K562 (cell line): ENCODE results near the gene TPD52L1. TPM values are rescaled to one million over a fixed set of nuclear protein-coding genes. Genes with fewer than 3 reads are reported as not detected.

ENCODE experiments used
- ATAC-seq: fragments of 200-7000 bp; cut with Tn5 transposase; 3 replicates; pipeline ENCODE4 v1.9.1; 2020; ENCODE audit warnings: moderate library complexity
- Bru-seq: library from RNA; stranded (reverse); fragments of 400-500 nt; gene quantifications from one replicate; lab custom pipeline; 2021; lab: Mats Ljungman, UMichigan
- BruChase-seq, 2 experiments: library from RNA; stranded (reverse); fragments of 400-500 nt; gene quantifications; one replicate each; lab custom pipeline; 2021; lab: Mats Ljungman, UMichigan
- BruUV-seq: library from RNA; stranded (reverse); fragments of 400-500 nt; replicated peaks from 2 replicates; lab custom pipeline; 2021; lab: Mats Ljungman, UMichigan
- CTCF ChIA-PET: fragments of 300-600 bp; formaldehyde crosslinking; extraction: SDS; loops from one replicate; lab custom pipeline; 2021; ENCODE audit warnings: low intra/inter-chr PET ratio; lab: Yijun Ruan, JAX
- POLR2A ChIA-PET: fragments of 300-600, 350-650 bp; sonication (Branson Sonifier 250); formaldehyde crosslinking; extraction: SDS; loops from one replicate; lab custom pipeline; 2021; ENCODE audit warnings: antibody characterized with exemption, inconsistent platforms; lab: Yijun Ruan, JAX
- DNase-seq, 4 experiments: peaks; one replicate each; pipeline versions ENCODE4 v3.0.0 to v3.0.0-alpha.2; 2011 to 2018; ENCODE audit warnings: low spot score in 3 of 4, mixed read lengths in 3 of 4; ENCODE audit errors: extremely low read depth in 1 of 4
- FAIRE-seq: peaks from 2 replicates; lab custom pipeline; 2011; peaks lifted over from hg19 to GRCh38; lab: Jason Lieb, UNC
- H2AFZ ChIP-seq: 2 replicates; pipeline ENCODE4 v1.6.0; 2011; ENCODE audit warnings: low read depth, low read length, control low read depth, inconsistent platforms
- H3K27ac ChIP-seq: fragments of 200-600 bp; 3 replicates; pipeline ENCODE4 v1.8.0; 2011; ENCODE audit warnings: low read depth, mild to moderate bottlenecking, control low read depth, inconsistent platforms, low read length, moderate library complexity, mixed read lengths; ENCODE audit errors: extremely low read depth
- H3K27me3 ChIP-seq, 2 experiments: fragments of 300-600 bp in 1 of 2; 2 replicates in 1 of 2; 3 replicates in 1 of 2; pipeline versions ENCODE4 v1.6.0 to v1.8.0; 2011; ENCODE audit warnings: inconsistent platforms in 2 of 2, low read length in 2 of 2, mild to moderate bottlenecking in 1 of 2, mixed read lengths in 1 of 2, moderate library complexity in 1 of 2; ENCODE audit not compliant: control insufficient read depth in 2 of 2, insufficient read depth in 2 of 2
- H3K36me3 ChIP-seq: fragments of 300-600 bp; 3 replicates; pipeline ENCODE4 v1.8.0; 2011; ENCODE audit warnings: mild to moderate bottlenecking, low read length, inconsistent platforms; ENCODE audit not compliant: control insufficient read depth, insufficient read depth
- H3K4me1 ChIP-seq, 2 experiments: fragments of 200-600 bp in 1 of 2; replicated peaks in 1 of 2; 2 replicates in 1 of 2; 3 replicates in 1 of 2; pipeline versions ENCODE4 v1.5.1 to v1.8.0; 2011; ENCODE audit warnings: inconsistent platforms in 2 of 2, low read length in 2 of 2, mild to moderate bottlenecking in 1 of 2, mixed read lengths in 1 of 2, moderate library complexity in 1 of 2; ENCODE audit not compliant: control insufficient read depth in 2 of 2, insufficient read depth in 2 of 2
- H3K4me2 ChIP-seq: 2 replicates; pipeline ENCODE4 v1.6.1; 2011; ENCODE audit warnings: low read length, control low read depth, inconsistent platforms, mixed read lengths; ENCODE audit not compliant: insufficient read depth
- H3K4me3 ChIP-seq: fragments of 200-600 bp; sonication (generic), shearing (Covaris generic); 2 replicates; pipeline ENCODE4 v1.5.1; 2016; ENCODE audit warnings: control low read depth, inconsistent platforms
- H3K79me2 ChIP-seq: fragments of 200-600 bp; 3 replicates; pipeline ENCODE4 v1.8.0; 2011; ENCODE audit warnings: low read length, inconsistent platforms; ENCODE audit not compliant: control insufficient read depth, insufficient read depth
- H3K9ac ChIP-seq, 2 experiments: 2 replicates each; pipeline versions ENCODE4 v1.6.0 to v1.6.1; 2011; ENCODE audit warnings: low read depth in 2 of 2, low read length in 2 of 2, control low read depth in 1 of 2, inconsistent platforms in 1 of 2, mild to moderate bottlenecking in 1 of 2, mixed read lengths in 1 of 2; ENCODE audit not compliant: insufficient read depth in 1 of 2
- H3K9me1 ChIP-seq: one replicate; pipeline ENCODE4 v1.6.0; 2011; ENCODE audit warnings: inconsistent platforms, mild to moderate bottlenecking, low read length, moderate library complexity; ENCODE audit not compliant: control insufficient read depth, insufficient read depth
- H3K9me3 ChIP-seq: replicated peaks from 2 replicates; pipeline ENCODE4 v1.5.1; 2011; ENCODE audit warnings: low read depth, low read length, inconsistent platforms; ENCODE audit not compliant: control insufficient read depth, insufficient read depth
- H4K20me1 ChIP-seq: replicated peaks from 2 replicates; pipeline ENCODE4 v1.6.1; 2011; ENCODE audit warnings: low read length, inconsistent platforms, mixed read lengths; ENCODE audit not compliant: control insufficient read depth, insufficient read depth
- BRCA1 ChIP-seq, 2 experiments: fragments of 450-650 bp in 1 of 2; sonication (generic) in 1 of 2; formaldehyde crosslinking in 1 of 2; IDR thresholded peaks; 2 replicates each; pipeline versions ENCODE4 v1.5.0 to v1.6.1; 2017 to 2020; ENCODE audit warnings: mild to moderate bottlenecking in 1 of 2, missing genetic modification reagents in 1 of 2
- BRD4 ChIP-seq: fragments of 200-600 bp; sonication (generic); IDR thresholded peaks from 2 replicates; pipeline ENCODE4 v1.6.1; 2017; ENCODE audit warnings: inconsistent platforms
- CHCHD3 ChIP-seq: fragments of 250-450 bp; sonication (Bioruptor Pico); IDR thresholded peaks from 2 replicates; pipeline ENCODE4 v2.1.2; 2022; ENCODE audit warnings: mild to moderate bottlenecking
- HLTF ChIP-seq: fragments of 450-650 bp; IDR thresholded peaks from 2 replicates; pipeline ENCODE4 v1.6.1; 2016
- KAT7 ChIP-seq: sonication (generic); formaldehyde crosslinking; IDR thresholded peaks from 2 replicates; pipeline ENCODE4 v1.8.0; 2022; ENCODE audit warnings: missing genetic modification reagents, mild to moderate bottlenecking, borderline replicate concordance
- NFXL1 ChIP-seq: fragments of 450-650 bp; formaldehyde crosslinking; IDR thresholded peaks from 2 replicates; pipeline ENCODE4 v1.4.0; 2021; ENCODE audit warnings: mild to moderate bottlenecking
- POLR2AphosphoS2 ChIP-seq: IDR thresholded peaks from 2 replicates; pipeline ENCODE4 v1.6.1; 2012; ENCODE audit warnings: low read length, improper control_type of control experiment
- SAP30 ChIP-seq: fragments of 200-600 bp; sonication (generic); IDR thresholded peaks from 2 replicates; pipeline ENCODE4 v1.6.1; 2012; ENCODE audit warnings: borderline replicate concordance, low read depth, mild to moderate bottlenecking, moderate library complexity, low read length, control low read depth, inconsistent platforms; ENCODE audit not compliant: insufficient read depth, poor library complexity, severe bottlenecking
- WHSC1 ChIP-seq: IDR thresholded peaks from one replicate; pipeline ENCODE4 v1.6.1; 2012; ENCODE audit warnings: low read length, control low read depth, inconsistent platforms
- ZNF23 ChIP-seq: fragments of 250-450 bp; sonication (Bioruptor Pico); IDR thresholded peaks from 2 replicates; pipeline ENCODE4 v1.4.0; 2020; ENCODE audit warnings: mild to moderate bottlenecking
- ZNF507 ChIP-seq: conservative IDR thresholded peaks from 2 replicates; pipeline ENCODE4 v1.6.1; 2017; ENCODE audit warnings: missing genetic modification characterization, missing compliant biosample characterization
- ZNF707 ChIP-seq: fragments of 250-450 bp; sonication (Bioruptor Pico); conservative IDR thresholded peaks from 2 replicates; pipeline ENCODE4 v1.8.0; 2022; ENCODE audit warnings: inconsistent platforms, mild to moderate bottlenecking, moderate library complexity
- WGBS: fragments of 100-300 bp; shearing (Covaris generic); methylation state at CpG from one replicate; pipeline ENCODE4 v1.1.6; 2016; ENCODE audit warnings: low coverage, mixed read lengths; ENCODE audit not compliant: insufficient coverage; ENCODE audit errors: missing lambda C conversion rate; 5-methylcytosine and 5-hydroxymethylcytosine counted together
- in situ Hi-C: fragments of 300-500 bp; cut with MboI; formaldehyde crosslinking; loops from 4 replicates; pipeline ENCODE4 v1.15.0; 2018; ENCODE audit warnings: inconsistent platforms, mixed read lengths
- intact Hi-C: fragments of 100-400 bp; cut with micrococcal nuclease; formaldehyde crosslinking; loops from 2 replicates; pipeline ENCODE4 v1.14.2; 2022
- long read RNA-seq, 3 experiments: library from polyadenylated mRNA in 2 of 3; library from RNA in 1 of 3; unstranded in 2 of 3; stranded (forward) in 1 of 3; transcript quantifications; one replicate each; pipeline ENCODE4 v2.0.0, GENCODE V29; 2019 to 2022
- polyA minus RNA-seq, 3 experiments: library from RNA; depleted of rRNA, polyadenylated mRNA; stranded (reverse); fragments of >200 nt; gene quantifications; 2 replicates each; pipeline ENCODE4 v1.2.3, GENCODE V29; 2011
- polyA plus RNA-seq, 8 experiments: library from polyadenylated mRNA; depleted of rRNA in 4 of 8; stranded (reverse) in 5 of 8; unstranded in 3 of 8; fragments of >200 nt; fragmentation: Nextera tagmentation in 2 of 8; fragmentation: Illumina TruSeq in 1 of 8; extraction: Ambion mirVana in 2 of 8; extraction: Trizol in 1 of 8; gene quantifications; 2 replicates each; pipeline versions ENCODE4 v1.2.1 to v1.2.3, GENCODE V29; 2011 to 2014; ENCODE audit warnings: inconsistent platforms in 1 of 8, missing spikeins in 1 of 8
- total RNA-seq, 7 experiments: library from RNA; depleted of rRNA in 6 of 7; stranded (reverse); fragments of >200 nt in 6 of 7; fragmentation: Illumina TruSeq in 2 of 7; extraction: Trizol in 2 of 7; gene quantifications; 2 replicates each; pipeline versions ENCODE4 v1.2.1 to v1.2.3, GENCODE V29; 2011 to 2021; ENCODE audit warnings: low replicate concordance in 1 of 7
- TF ChIP-seq, protein P1 (sequence below): fragments of 450-650 bp; formaldehyde crosslinking; IDR thresholded peaks from 2 replicates; pipeline ENCODE4 v1.4.0; 2020; ENCODE audit warnings: mild to moderate bottlenecking, moderate library complexity

TPD52L1 gene
- 22.0 and 54.6 TPM in 2 replicates for total RNA-seq (2011; cell fraction: chromatin; rRNA removed; ENCODE audit: low replicate concordance)
- total RNA-seq (2011; cell fraction: nucleolus; rRNA removed) = 15.3 and 21.8 TPM in 2 replicates
- 31.1 and 46.6 TPM in 2 replicates for total RNA-seq (2011; cell fraction: nucleoplasm; rRNA removed)
- total RNA-seq (2014; rRNA removed) = 122 and 126 TPM in 2 replicates
- 70.2 and 71.7 TPM in 2 replicates for total RNA-seq (2014; rRNA removed; fragmentation: Illumina TruSeq; extraction: Trizol)
- total RNA-seq (2015; rRNA removed; fragmentation: Illumina TruSeq; extraction: Trizol) = 56.3 and 61.5 TPM in 2 replicates
- total RNA-seq (2021) = 74.0 and 75.7 TPM in 2 replicates
- polyA plus RNA-seq (2011; rRNA removed) = 124 TPM in 2 replicates
- 102 and 124 TPM in 2 replicates for polyA plus RNA-seq (2011; cell fraction: cytosol; rRNA removed)
- 44.4 and 63.0 TPM in 2 replicates for polyA plus RNA-seq (2011; cell fraction: nucleus; rRNA removed)
- polyA plus RNA-seq (2012) = 55.0 and 126 TPM in 2 replicates
- 97.4 and 103 TPM in 2 replicates for polyA plus RNA-seq (2014; fragmentation: Illumina TruSeq; extraction: Trizol)
- 10 to 100 TPM; 12.9 to 17.1 TPM for polyA plus RNA-seq (2014; fragmentation: Nextera tagmentation; extraction: Ambion mirVana)
- 148 and 149 TPM in 2 replicates for polyA plus RNA-seq (2014; rRNA removed)
- polyA minus RNA-seq (2011; rRNA and poly(A)+ RNA removed) = 92.2 and 93.3 TPM in 2 replicates
- polyA minus RNA-seq (2011; cell fraction: cytosol; rRNA and poly(A)+ RNA removed) = 28.4 and 31.1 TPM in 2 replicates
- 21.4 and 41.2 TPM in 2 replicates for polyA minus RNA-seq (2011; cell fraction: nucleus; rRNA and poly(A)+ RNA removed)
- percentile 79 among the genes with signal in this experiment for Bru-seq, nascent RNA
- percentile 79 among the genes with signal in this experiment for BruChase-seq, experiment 1, labeled RNA remaining after a 2-hour chase
- percentile 75 among the genes with signal in this experiment for BruChase-seq, experiment 2, labeled RNA remaining after a 6-hour chase
- long read RNA-seq, experiment 1, transcript TPD52L1-202 (5 exons, 2,147 nt) = major isoform, 74 of 186 reads
- long read RNA-seq, experiment 1, transcript TPD52L1-213 (7 exons, 2,356 nt) = minor isoform, 45 of 186 reads
- long read RNA-seq, experiment 1, transcript TPD52L1-203 (6 exons, 1,308 nt) = minor isoform, 21 of 186 reads
- long read RNA-seq, experiment 1, transcript TPD52L1-207 (6 exons, 999 nt) = minor isoform, 15 of 186 reads
- long read RNA-seq, experiment 1, partial matches to known transcripts = 1 of 186 reads
- long read RNA-seq, experiment 1, other reads (novel, unspliced or antisense) = 14 of 186 reads
- long read RNA-seq, experiment 2, transcript TPD52L1-203 (6 exons, 1,308 nt) = minor isoform, 5 of 73 reads
- long read RNA-seq, experiment 2, transcript TPD52L1-202 (5 exons, 2,147 nt) = major isoform, 37 of 73 reads
- long read RNA-seq, experiment 2, transcript TPD52L1-207 (6 exons, 999 nt) = minor isoform, 8 of 73 reads
- long read RNA-seq, experiment 2, transcript TPD52L1-213 (7 exons, 2,356 nt) = minor isoform, 10 of 73 reads
- long read RNA-seq, experiment 2, partial matches to known transcripts = 1 of 73 reads
- long read RNA-seq, experiment 2, other reads (novel, unspliced or antisense) = 5 of 73 reads
- long read RNA-seq, experiment 3, transcript TPD52L1-213 (7 exons, 2,356 nt) = minor isoform, 28 of 99 reads
- long read RNA-seq, experiment 3, transcript TPD52L1-202 (5 exons, 2,147 nt) = major isoform, 46 of 99 reads
- long read RNA-seq, experiment 3, transcript TPD52L1-203 (6 exons, 1,308 nt) = minor isoform, 12 of 99 reads
- long read RNA-seq, experiment 3, partial matches to known transcripts = 2 of 99 reads
- long read RNA-seq, experiment 3, other reads (novel, unspliced or antisense) = 2 of 99 reads

DNA sequence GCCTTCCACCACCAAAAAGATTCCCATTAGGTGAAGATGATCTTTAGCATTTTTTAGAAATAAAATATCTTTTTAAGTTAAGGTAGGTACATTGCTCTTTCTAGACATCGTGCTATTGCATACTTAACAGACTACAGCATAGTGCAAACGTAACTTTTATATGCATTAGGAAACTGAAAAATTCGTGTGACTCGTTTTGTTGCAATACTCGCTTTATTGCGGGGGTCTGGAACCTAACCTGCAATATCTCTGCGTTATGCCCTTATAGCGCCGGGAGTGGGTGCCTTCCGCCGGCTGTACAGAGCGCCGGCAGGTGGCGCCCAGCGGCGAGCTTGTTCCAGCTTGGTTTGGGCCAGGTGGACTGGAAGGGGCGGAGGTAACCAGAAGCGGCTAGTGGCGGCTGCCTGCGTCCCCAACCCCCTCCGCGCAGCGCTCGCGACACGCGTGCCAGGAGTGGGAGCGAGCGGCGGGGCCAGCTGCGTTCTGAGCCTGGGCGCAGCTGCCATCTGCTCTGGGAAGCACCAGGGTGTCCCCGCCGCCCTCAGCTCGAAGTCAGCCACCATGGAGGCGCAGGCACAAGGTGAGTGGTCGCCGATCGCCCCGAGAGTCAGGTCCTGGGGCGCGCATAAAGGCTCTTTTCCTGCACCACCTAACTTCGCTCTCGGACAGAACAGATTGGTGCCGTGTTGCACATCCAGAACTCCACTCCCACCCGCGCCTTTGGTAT, at the start of gene TPD52L1:
Gene TPD52L1 (plus strand): TSS at position 383 of the 727 bp plus-strand sequence. CDS start 179 bp downstream, at position 562.
- CTCF ChIA-PET = interaction anchor here (0.5 to 0.6 kb wide), 2 partner anchors 40 to 48 kb away, joined by 3 read pairs; no protein-coding TSS in a partner anchor
- DNase-seq (peak; percentile 83 to 93 (median 88)), ATAC-seq (peak; percentile 94), FAIRE-seq (no peak)
- POLR2A ChIA-PET = interaction anchor here (0.5 to 1.4 kb wide), 8 partner anchors 21 to 1448 kb away, joined by 3 to 5 read pairs (median 3); no protein-coding TSS in a partner anchor
- no TSS peak for BruUV-seq
- Histone ChIP-seq H3K4me2 (peak within 1 kb of the TSS; percentile 93), H3K79me2 (peaks cover 26% of the 10 kb centered on the region), H3K4me3 (peak within 1 kb of the TSS; percentile 61), H3K4me1 (peaks cover 14 to 15% of the 10 kb centered on the region in 2 experiments), H3K9ac (peak within 1 kb of the TSS; percentile 88 to 98), H2AFZ (peak within 1 kb of the TSS; percentile 93), H3K27ac (peak within 1 kb of the TSS; percentile 78), H4K20me1 (no peaks in the 10 kb centered on the region), H3K36me3 (no peaks in the 10 kb centered on the region; the same call in 1 of the 3 replicates), H3K9me3 (no peaks in the 10 kb centered on the region), H3K27me3 (no peaks in the 10 kb centered on the region), H3K9me1 (no peaks in the 10 kb centered on the region)
- 1% methylated on average over 28 of the region's 47 CpGs for WGBS
- intact Hi-C loops = loop anchor here (1.0 to 10.0 kb wide), 5 partner anchors 39 to 611 kb away; partner anchors contain the start of gene RNF217
- in situ Hi-C loops = loop anchor here (25.0 kb wide), 1 partner anchor 609 kb away; no protein-coding TSS in a partner anchor
- TF ChIP-seq, protein P1, sequence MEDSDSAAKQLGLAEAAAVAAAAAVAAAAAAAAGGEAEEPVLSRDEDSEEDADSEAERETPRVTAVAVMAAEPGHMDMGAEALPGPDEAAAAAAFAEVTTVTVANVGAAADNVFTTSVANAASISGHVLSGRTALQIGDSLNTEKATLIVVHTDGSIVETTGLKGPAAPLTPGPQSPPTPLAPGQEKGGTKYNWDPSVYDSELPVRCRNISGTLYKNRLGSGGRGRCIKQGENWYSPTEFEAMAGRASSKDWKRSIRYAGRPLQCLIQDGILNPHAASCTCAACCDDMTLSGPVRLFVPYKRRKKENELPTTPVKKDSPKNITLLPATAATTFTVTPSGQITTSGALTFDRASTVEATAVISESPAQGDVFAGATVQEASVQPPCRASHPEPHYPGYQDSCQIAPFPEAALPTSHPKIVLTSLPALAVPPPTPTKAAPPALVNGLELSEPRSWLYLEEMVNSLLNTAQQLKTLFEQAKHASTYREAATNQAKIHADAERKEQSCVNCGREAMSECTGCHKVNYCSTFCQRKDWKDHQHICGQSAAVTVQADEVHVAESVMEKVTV (CRISPR knock-in tag) = peak; percentile 77
- peak; percentile 97 for TF ChIP-seq KAT7
- TF ChIP-seq POLR2AphosphoS2 = no peak
- TF ChIP-seq BRD4 = no peak; the same call in 1 of the 2 replicates
- no peak for TF ChIP-seq CHCHD3
- no peak for TF ChIP-seq BRCA1 (IDR thresholded peaks at IDR 0.05)
- no peak for TF ChIP-seq BRCA1 (CRISPR knock-in tag; IDR thresholded peaks at IDR 0.05)
- TF ChIP-seq HLTF = no peak
- TF ChIP-seq ZNF707 (CRISPR knock-in tag) = no peak
- TF ChIP-seq ZNF507 (tag) = no peak
- TF ChIP-seq NFXL1 (CRISPR knock-in tag) = no peak
- peak; percentile 41 for TF ChIP-seq SAP30
- TF ChIP-seq ZNF23 (CRISPR knock-in tag) = no peak
- TF ChIP-seq WHSC1 = no peak
